Adipose tissue (tissue), 3 donors: ENCODE measurements around the gene ARL8B. TPM values are rescaled to one million over a fixed set of nuclear protein-coding genes. Genes with fewer than 3 reads are reported as not detected.
"Not testable (repeated sequence)": the region's sequence is repeated elsewhere in the genome, so short reads cannot be mapped to it uniquely, and the experiment has no call there.

Source experiments
- H3K27ac ChIP-seq: one replicate; pipeline ENCODE4 v1.5.1; 2013; ENCODE audit warnings: low read depth, low read length
- WGBS, 3 donors: extraction: QIAGEN DNeasy Blood & Tissue Kit; methylation state at CpG; one replicate each; pipeline ENCODE4 v1.1.7; 2013; 5-methylcytosine and 5-hydroxymethylcytosine counted together
- polyA plus RNA-seq, 3 donors: library from polyadenylated mRNA; stranded (reverse); fragments of 200-250 nt; gene quantifications; one replicate each; pipeline ENCODE4 v1.2.3, GENCODE V29; 2013
- donor health status: healthy with polysubstance abuse.
- donor health status: Bipolar disorder and iron deficiency.
- donor health status: healthy.

The ARL8B gene
- 10 to 100 TPM; 19.3 to 43.9 (median 36.9) TPM for polyA plus RNA-seq

DNA sequence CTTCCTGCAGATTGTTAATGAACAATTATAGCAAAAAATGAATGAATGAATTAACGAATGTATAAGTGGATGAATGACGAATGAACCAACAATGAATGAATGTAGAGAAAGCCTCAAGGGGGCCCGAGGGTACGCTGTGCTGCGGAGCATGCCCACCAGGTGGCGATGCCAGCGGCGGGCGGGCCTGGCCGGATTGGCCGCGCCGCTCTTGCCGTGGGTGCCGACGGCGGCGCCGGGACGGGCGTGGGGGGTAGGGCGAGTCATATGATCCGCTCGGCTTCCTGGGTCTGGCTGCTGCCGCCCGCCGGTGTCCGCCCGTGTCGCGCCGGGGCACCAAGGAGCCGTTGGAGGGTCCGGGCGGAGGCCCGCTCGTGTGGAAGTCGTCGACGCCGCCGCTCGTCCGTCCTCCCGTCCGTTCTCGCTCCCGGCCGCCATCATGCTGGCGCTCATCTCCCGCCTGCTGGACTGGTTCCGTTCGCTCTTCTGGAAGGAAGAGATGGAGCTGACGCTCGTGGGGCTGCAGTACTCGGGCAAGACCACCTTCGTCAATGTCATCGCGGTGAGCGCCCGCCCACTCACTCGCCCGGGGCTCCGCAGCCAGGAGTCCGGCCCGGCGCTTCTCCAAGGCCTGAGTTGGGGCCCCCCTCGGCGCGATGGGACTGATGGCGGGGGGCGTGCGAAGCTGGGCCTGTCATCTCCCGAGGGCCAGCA lies at the start of gene ARL8B:
ARL8B (plus strand) TSS at position 263 of the 711 bp plus-strand sequence; CDS start at position 437, 174 bp downstream.
- 0 to 1% (median 0%) methylated on average over 46 to 74 of the region's 74 CpGs for WGBS, 3 donors

DNA sequence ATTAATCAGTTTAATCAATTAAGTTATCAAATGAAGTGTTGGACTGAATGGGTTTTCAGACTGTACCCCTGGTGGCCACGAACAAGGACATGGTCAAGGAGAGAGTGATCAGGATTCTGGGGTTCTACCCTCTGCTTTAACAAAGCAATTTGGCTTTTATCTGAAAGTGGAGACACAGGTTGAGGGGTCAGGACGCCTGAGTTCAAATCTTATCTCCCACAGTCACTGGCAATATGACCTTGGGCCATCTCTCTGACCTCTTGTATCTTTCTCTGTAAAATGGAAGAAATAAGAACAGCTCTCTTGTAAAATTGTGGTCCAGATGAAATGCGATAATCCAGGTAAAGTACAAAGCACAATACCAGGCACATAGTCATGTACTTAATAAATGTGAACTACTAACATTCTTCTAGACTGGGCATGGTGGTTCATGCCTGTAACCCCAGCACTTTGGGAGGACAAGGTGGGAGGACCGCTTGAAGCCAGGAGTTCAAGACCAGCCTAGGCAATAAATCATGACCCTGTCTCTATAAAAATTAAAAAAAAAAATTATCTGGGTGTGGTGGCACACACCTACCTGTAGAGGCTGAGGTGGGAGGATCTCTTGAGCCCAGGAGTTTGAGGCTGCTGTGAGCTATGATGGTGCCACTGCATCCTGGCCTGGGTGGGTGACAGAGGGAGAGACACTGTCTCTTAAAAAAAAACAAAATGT lies 48.6 kb upstream of the ARL8B start:
- H3K27ac ChIP-seq: no peak overlapping the region
- WGBS, 3 donors: 69 to 86% (median 85%) methylated on average over 4 of the region's 4 CpGs

More for the DNA sequence above, at the start of gene ARL8B:
- H3K27ac ChIP-seq: peak within 1 kb of the TSS; percentile 73

DNA sequence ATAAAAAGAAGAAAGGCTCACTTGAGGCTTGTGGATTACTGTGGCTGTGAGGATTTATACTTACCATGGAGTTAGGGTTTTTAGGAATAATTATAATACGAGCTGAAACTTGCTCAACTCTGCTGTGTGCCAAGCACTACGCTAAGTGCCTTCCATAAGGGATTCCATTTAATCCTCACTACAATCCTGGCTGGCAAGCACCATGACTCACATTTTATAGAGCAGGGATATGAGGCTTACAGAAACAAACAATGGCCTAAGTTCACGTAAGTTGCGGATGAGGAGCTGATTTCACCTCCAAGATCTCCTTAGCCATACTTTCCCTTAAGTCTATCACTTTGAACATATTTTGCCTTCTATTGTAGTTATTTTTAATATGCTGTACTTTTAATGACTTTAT lies 43.9 kb upstream of the ARL8B start:
- 89 to 91% (median 90%) methylated on average over 4 of the region's 4 CpGs for WGBS, 3 donors
- H3K27ac ChIP-seq: no peak overlapping the region

DNA sequence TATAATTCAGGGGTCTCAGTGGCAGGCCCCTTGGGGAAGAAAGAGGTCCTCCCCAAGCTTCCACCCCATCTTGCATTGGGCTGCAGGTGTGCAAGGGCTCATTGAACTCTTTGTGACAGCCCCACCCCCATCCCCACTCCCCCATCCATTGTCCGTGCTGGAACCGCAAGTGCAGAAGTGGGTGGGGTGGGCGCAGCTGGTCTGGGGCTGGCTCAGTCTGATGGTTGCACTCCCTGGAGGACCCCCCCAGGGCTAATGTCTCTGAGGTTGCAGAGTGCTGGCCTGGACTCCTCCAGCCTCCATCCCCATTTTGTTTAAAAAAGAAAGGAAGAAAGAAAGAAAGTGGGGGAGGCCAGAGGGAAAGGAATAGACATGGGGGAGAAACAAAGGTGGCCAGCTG lies 42.3 kb upstream of the ARL8B start:
- 88 to 93% (median 88%) methylated on average over 3 of the region's 3 CpGs for WGBS, 3 donors
- no peak overlapping the region for H3K27ac ChIP-seq

DNA sequence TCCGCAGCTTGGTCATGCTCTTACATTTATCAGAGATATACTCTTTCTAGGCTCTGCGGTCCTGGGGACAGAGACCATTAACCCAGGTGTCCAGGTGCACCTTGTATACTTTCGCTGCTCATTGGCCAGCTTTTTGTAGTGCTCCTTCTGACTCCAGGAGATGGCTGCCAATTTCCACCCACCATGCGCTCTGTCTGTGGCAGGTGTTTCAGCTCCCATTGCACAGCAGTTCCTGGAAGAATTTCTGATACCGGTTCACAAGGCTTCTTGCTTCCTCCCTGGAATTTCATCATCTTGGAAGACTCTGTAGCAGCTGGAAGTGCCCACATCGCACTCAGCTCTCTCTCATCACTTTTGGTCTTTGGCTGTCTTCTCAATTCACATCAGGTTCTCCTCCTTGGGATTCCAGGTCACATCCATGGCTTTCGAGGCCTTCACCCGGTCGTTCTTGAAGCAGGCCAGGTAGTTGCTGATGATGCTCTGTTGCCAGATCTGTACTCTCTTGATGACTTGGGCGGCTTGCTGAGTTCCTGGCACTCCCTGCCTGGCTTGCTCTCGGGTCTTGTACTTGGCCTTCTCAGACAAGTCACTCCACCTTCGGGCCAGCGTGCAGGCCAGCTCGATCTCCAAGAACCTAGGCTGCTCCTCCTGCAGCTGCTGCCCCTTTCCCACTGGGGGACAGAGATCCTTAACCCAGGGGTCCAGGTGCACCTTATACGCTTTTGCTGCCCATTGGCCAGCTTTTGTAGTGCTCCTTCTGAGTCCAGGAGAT lies 41.1 kb upstream of the ARL8B start:
- no peak overlapping the region for H3K27ac ChIP-seq
- WGBS, 3 donors: 84 to 90% (median 89%) methylated on average over 15 of the region's 15 CpGs

DNA sequence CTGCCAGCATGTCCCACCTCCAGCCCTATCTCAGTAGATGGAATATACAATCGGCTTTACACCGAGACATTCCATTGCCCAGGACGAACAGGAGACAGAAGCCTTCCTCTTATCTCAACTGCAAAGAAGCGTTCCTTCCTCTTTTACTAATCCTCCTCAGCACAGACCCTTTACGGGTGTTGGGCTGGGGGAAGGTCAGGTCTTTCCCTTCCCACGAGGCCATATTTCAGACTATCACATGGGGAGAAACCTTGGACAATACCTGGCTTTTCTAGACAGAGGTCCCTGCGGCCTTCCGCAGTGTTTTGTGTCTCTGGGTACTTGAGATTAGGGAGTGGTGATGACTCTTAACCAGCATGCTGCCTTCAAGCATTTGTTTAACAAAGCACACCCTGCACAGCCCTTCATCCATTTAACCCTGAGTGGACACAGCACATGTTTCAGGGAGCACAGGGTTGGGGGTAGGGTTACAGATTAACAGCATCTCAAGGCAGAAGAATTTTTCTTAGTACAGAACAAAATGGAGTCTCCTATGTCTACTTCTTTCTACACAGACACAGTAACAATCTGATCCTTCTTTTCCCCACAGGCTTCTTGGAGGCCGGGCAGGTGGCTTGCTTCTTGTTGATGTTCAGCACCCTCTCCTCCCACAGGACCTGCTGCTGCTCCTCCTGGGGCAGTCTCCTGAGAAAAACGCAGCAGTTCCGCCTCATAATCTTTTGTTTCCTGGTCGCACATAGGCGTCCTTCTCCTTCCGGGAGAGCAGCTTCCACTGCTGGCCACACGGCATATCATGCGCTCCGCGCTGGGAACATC lies 39.9 kb upstream of the ARL8B start:
- not testable (repeated sequence) for H3K27ac ChIP-seq
- WGBS, 3 donors: 69 to 75% (median 69%) methylated on average over 17 to 18 of the region's 18 CpGs

DNA sequence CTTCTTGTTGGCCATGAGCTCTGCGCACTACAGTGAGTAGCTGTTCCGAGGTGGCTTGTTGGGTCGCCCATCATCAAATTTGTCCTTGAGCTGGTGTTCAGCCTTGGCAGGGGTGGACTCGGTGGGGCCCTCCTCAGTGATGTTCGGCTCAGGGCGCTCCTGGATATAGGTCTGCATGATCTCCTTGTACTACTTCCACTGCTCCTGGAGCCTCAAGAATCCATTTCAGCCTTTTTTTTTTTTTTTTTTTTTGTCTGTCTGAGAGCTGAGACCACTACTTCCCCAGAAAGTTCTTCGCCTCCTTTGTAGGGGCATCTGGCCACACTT lies 39.3 kb upstream of the ARL8B start:
- WGBS, 3 donors: 88% methylated on average over 7 of the region's 7 CpGs
- no peak overlapping the region for H3K27ac ChIP-seq

DNA sequence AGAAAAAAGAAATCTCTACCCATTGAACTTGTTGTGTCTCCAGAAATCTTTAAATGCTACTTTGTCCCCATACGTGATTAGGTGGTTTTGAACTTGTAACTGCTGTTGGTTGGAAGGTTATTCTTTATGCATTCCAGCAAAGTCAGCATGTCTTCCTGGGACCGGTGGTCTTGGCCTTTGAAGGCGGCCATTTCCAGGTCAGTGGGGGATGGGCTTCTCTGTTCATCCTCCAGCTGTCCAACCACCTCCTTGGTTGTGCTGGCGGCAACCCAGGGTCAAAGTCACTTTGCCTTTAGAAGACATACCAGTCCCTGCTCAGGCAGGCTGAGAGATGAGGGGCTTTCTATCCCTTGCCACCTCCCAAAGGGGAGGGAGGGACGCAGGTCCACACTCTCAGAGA lies 37.9 kb upstream of the ARL8B start:
- no peak overlapping the region for H3K27ac ChIP-seq
- WGBS, 3 donors: 89 to 90% (median 89%) methylated on average over 5 of the region's 5 CpGs

DNA sequence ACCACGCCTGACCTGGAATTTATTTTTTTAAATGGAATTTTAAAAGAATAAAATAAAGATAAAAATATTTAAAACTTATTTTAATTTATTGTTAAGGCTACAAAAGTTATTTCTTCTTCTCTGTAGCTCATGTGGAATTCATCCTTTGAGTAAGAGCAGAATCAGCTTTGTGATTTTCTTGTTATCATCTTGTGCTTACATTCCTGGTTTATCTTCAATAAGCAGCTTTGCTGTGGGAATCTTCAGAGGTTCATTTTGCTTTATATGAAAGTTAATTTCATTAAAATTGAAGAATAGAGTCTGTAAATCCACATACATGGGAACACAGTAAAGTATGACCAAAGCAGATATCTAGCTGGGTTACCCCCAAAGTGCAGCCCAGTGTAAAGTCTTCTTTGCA lies 35.4 kb upstream of the ARL8B start:
- WGBS, 3 donors: 92 to 96% (median 94%) methylated on average over 1 of the region's 1 CpG
- no peak overlapping the region for H3K27ac ChIP-seq

DNA sequence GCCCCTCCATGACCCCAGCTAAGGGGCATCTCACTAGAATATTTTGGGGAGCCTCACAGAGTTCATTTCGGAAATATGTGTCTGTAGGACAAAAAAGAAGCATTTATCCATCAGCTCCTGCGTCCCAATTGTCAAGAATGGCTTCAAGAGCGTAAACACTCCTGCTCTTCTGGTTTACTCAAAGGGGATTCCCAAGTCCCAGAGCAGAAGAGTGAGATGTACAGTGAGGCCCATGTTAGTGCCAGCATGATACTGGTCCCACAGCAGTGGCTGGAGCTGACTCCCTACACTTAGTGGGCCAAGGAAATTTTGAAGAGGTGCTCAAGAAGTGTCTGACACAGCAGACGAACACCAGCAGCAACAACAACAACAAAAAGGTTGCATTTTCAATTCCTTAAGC lies 34.9 kb upstream of the ARL8B start:
- 65 to 77% (median 69%) methylated on average over 4 of the region's 4 CpGs for WGBS, 3 donors
- H3K27ac ChIP-seq: no peak overlapping the region

DNA sequence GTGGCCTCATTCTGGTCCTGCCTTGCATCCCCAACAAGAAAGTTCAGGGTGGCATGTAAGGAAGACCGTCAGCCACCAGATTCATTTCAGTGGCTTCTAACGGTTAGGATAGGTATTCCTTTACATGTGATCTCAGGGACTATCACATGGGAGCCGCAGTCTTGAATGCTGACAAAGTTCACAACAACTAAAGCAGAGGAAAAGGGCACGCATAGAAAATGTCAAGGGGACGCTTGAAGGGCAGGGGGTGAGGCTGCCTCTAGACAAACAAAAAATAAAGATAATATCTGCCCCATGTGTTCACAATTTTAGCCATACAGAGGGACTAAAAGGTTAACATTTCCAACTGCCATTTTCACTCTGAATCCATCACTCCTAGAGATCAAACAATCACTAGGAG lies 31.9 kb upstream of the ARL8B start:
- H3K27ac ChIP-seq: no peak overlapping the region
- 59 to 77% (median 70%) methylated on average over 5 of the region's 5 CpGs for WGBS, 3 donors

DNA sequence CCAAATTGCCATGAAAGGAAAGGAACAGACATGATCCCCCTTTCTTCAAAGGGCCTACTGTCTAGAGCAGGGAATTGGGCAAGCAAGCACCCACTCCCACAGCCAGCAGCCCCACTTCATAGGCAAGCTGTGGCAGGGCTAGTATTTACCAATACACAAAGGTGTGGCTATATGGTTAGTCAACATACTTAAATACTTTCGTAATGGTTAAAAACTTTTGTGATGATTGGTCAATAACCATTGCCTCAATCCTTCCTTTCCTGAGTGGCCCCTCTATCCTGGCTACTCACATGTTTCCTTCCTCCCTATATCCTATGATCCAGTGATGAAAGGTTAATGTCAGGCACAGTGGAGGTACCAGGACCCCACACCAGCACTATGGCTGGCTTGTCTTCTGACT lies 30.1 kb upstream of the ARL8B start:
- H3K27ac ChIP-seq: no peak overlapping the region
- 60 to 96% (median 61%) methylated on average over 1 of the region's 1 CpG for WGBS, 3 donors

DNA sequence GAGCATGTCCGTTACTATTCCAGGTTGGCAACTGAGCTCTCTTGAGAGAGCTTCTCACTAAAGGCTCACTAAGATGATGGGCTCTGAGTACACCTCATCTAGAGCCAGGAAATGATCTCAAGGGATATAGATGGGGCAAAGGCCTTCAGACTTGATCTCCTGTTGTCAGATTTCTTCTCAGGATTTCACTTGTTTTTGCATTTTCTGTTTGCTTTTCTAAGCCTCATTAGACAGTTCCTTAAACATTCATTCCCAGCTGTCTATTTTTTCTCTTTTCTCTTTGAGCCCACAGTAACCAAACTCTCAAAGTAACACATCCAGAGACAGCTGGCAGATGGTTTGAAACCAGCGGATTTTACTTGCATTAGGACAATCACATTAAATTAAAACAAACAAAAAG lies 28.4 kb upstream of the ARL8B start:
- WGBS, 3 donors: 54 to 78% (median 76%) methylated on average over 2 of the region's 2 CpGs
- no peak overlapping the region for H3K27ac ChIP-seq

DNA sequence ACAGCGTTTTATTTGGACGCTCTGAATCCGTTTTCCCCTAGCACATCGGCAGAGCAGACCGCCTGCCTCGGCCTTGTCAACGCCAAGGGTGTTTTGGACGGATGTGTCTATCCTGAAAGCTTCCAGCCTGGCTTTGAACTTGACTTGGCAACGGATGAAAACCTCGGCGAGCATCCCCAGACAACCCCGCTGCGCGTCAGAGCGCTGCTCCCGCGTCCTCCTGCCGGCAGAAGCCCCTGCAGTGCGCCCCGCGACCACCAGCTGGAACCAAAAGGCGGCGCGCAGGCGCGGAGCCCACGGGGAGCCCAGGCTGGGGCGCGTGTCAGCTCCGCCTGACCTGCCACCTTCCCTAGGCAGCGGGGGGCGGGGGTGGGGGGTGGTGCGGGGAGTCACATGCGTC lies 26.2 kb upstream of the ARL8B start:
- no peak overlapping the region for H3K27ac ChIP-seq
- WGBS, 3 donors: 4 to 7% (median 5%) methylated on average over 34 of the region's 34 CpGs

DNA sequence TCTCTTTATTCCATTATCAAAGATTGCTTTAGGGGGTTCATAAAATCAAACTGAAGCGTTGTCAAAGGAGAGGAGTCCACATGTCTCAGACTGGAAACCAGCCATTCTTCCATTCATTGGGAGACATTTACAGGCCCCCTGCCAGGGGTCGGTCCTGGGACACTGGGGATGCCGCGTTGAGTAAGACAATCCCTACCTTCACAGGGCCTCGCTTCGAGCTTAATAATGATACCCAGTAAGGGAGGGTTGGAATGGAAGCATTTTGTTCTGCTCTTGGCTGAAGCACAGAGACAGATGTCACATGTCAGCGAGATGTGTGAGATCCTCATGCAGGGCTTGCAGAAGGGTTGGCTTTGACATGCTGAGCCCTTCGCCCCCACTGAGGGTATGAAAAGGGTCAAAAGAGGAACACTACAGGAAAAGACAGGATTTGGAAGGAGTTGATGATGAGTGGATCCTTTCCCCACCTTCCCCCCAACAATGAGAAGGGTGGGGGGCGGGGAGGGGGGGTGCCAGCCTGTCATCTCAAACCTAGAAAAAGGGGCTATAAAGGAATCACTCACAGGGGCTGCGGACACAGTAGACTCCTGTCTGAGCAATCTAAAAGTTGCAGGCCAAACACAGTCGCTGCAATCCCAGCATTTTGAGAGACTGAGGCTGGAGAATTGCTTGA lies 25.6 kb upstream of the ARL8B start:
- no peak overlapping the region for H3K27ac ChIP-seq
- 60 to 66% (median 64%) methylated on average over 11 of the region's 11 CpGs for WGBS, 3 donors

DNA sequence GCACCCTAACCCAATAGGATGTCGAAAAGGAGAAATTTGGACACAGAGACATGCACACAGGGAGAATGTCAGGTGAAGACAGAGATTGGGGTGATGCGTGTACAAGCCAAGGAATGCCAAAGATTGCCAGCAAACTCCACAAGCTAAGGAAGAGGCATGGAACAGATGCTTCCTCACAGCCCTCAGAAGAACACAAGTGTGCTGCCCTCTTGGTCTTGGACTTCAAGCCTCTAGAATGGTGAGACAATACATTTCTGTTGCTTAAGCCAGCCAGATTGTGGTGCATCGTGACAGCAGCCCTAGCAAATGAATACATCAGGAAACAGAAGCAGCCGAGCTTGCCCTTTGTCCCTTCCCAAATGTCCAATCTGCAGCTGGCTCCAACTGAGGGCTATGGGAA lies 23.7 kb upstream of the ARL8B start:
- WGBS, 3 donors: 62 to 66% (median 62%) methylated on average over 4 of the region's 4 CpGs
- H3K27ac ChIP-seq: no peak overlapping the region

DNA sequence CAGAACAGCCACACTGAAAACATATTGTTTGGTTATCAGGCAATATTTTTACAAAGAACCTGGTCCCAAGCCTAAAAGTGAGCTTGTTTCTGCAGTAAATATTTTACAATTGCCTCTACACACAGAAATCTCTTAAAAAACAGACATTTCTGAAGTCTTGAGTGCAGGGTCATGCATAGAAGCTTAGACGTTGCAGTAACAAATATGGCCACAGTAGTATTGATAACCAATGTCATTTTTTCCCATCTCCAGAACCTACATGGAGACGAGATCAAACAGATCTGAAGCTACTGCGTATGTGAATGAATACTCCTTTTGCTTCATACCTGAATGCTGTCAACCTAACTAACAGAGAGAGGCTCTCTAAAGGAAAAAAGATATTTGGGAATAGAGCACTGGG lies 19.6 kb upstream of the ARL8B start:
- WGBS, 3 donors: 60 to 78% (median 77%) methylated on average over 3 of the region's 3 CpGs
- no peak overlapping the region for H3K27ac ChIP-seq

DNA sequence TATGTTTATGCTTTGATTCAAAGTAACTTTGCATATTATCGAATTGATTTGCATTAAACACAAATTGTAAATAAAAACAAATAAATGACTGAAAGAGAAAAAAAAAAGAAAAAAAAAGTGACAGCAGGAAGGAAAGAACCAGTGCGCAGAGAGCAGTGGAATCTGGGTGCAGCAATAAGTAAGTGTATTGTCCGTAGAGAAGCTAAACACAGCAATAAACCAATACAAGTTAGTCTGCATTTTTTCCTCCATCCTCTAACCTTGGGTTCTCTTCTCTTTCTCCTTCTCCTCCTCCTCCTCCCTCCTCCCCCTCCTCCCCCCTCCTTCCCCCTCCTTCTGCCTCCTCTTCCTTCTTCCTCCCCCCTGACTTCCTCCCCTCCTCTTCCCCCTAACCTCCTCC lies 18.3 kb upstream of the ARL8B start:
- H3K27ac ChIP-seq: no peak overlapping the region
- 79 to 85% (median 83%) methylated on average over 3 of the region's 3 CpGs for WGBS, 3 donors
